ENCODE measurements around the gene NELFA.

The NELFA gene

GRCh38 chr4:1953335-1953734 lies 55.4 kb downstream of the NELFA start:
- Histone ChIP-seq H3K36me3 (ENCODE audit: control insufficient read depth in 1 of 2, insufficient read depth in 2 of 2, low read length in 2 of 2) (peaks cover 24 to 60% of the 10 kb centered on the region in 2 donors), H3K4me3 (ENCODE audit: low read depth in 1 of 2, low read length in 2 of 2) (no peak overlapping the region), H3K9me3 (ENCODE audit: control insufficient read depth in 1 of 2, low read length in 2 of 2) (no peaks in the 10 kb centered on the region), H3K4me1 (ENCODE audit: control insufficient read depth in 1 of 2, insufficient read depth in 2 of 2, low read length in 2 of 2) (no peaks in the 10 kb centered on the region), H3K27me3 (ENCODE audit: low read depth, low read length) (no peaks in the 10 kb centered on the region), H3K27ac (ENCODE audit: low read length) (no peak overlapping the region)

GRCh38 chr4:1952719-1953118 lies 56.1 kb downstream of the NELFA start:
- no peak overlapping the region for H3K4me3 ChIP-seq (ENCODE audit: low read depth in 1 of 2, low read length in 2 of 2)
- H3K4me1 ChIP-seq (ENCODE audit: control insufficient read depth in 1 of 2, insufficient read depth in 2 of 2, low read length in 2 of 2): no peaks in the 10 kb centered on the region
- no peaks in the 10 kb centered on the region for H3K9me3 ChIP-seq (ENCODE audit: control insufficient read depth in 1 of 2, low read length in 2 of 2)
- no peaks in the 10 kb centered on the region for H3K27me3 ChIP-seq (ENCODE audit: low read depth, low read length)
- H3K36me3 ChIP-seq (ENCODE audit: control insufficient read depth in 1 of 2, insufficient read depth in 2 of 2, low read length in 2 of 2): peaks cover 19 to 56% of the 10 kb centered on the region in 2 donors
- H3K27ac ChIP-seq (ENCODE audit: low read length): no peak overlapping the region

GRCh38 chr4:1952058-1952700 lies 56.6 kb downstream of the NELFA start:
- Histone ChIP-seq H3K9me3 (ENCODE audit: control insufficient read depth in 1 of 2, low read length in 2 of 2) (no peaks in the 10 kb centered on the region), H3K27me3 (ENCODE audit: low read depth, low read length) (no peaks in the 10 kb centered on the region), H3K36me3 (ENCODE audit: control insufficient read depth in 1 of 2, insufficient read depth in 2 of 2, low read length in 2 of 2) (peaks cover 19 to 52% of the 10 kb centered on the region in 2 donors), H3K4me1 (ENCODE audit: control insufficient read depth in 1 of 2, insufficient read depth in 2 of 2, low read length in 2 of 2) (no peaks in the 10 kb centered on the region), H3K4me3 (ENCODE audit: low read depth in 1 of 2, low read length in 2 of 2) (no peak overlapping the region), H3K27ac (ENCODE audit: low read length) (no peak overlapping the region)

- peaks cover 13 to 37% of the 10 kb centered on the region in 2 donors for H3K36me3 ChIP-seq (ENCODE audit: control insufficient read depth in 1 of 2, insufficient read depth in 2 of 2, low read length in 2 of 2)
- no peak overlapping the region for H3K27ac ChIP-seq (ENCODE audit: low read length)
- no peaks in the 10 kb centered on the region for H3K4me1 ChIP-seq (ENCODE audit: control insufficient read depth in 1 of 2, insufficient read depth in 2 of 2, low read length in 2 of 2)
- no peak overlapping the region for H3K4me3 ChIP-seq (ENCODE audit: low read depth in 1 of 2, low read length in 2 of 2)
- H3K27me3 ChIP-seq (ENCODE audit: low read depth, low read length): no peaks in the 10 kb centered on the region
- no peaks in the 10 kb centered on the region for H3K9me3 ChIP-seq (ENCODE audit: control insufficient read depth in 1 of 2, low read length in 2 of 2)
Measured at GRCh38 chr4:1950369-1950768, 58.4 kb downstream of the NELFA start.

GRCh38 chr4:1948892-1949436 lies 59.8 kb downstream of the NELFA start:
- H3K9me3 ChIP-seq (ENCODE audit: control insufficient read depth in 1 of 2, low read length in 2 of 2): no peaks in the 10 kb centered on the region
- no peak overlapping the region for H3K4me3 ChIP-seq (ENCODE audit: low read depth in 1 of 2, low read length in 2 of 2)
- H3K36me3 ChIP-seq (ENCODE audit: control insufficient read depth in 1 of 2, insufficient read depth in 2 of 2, low read length in 2 of 2): peaks cover 9 to 29% of the 10 kb centered on the region in 2 donors
- H3K27me3 ChIP-seq (ENCODE audit: low read depth, low read length): no peaks in the 10 kb centered on the region
- H3K4me1 ChIP-seq (ENCODE audit: control insufficient read depth in 1 of 2, insufficient read depth in 2 of 2, low read length in 2 of 2): no peaks in the 10 kb centered on the region
- no peak overlapping the region for H3K27ac ChIP-seq (ENCODE audit: low read length)

GRCh38 chr4:1948232-1948631 lies 60.5 kb downstream of the NELFA start:
- no peak overlapping the region for H3K27ac ChIP-seq (ENCODE audit: low read length)
- no peaks in the 10 kb centered on the region for H3K9me3 ChIP-seq (ENCODE audit: control insufficient read depth in 1 of 2, low read length in 2 of 2)
- no peaks in the 10 kb centered on the region for H3K4me1 ChIP-seq (ENCODE audit: control insufficient read depth in 1 of 2, insufficient read depth in 2 of 2, low read length in 2 of 2)
- no peak overlapping the region for H3K4me3 ChIP-seq (ENCODE audit: low read depth in 1 of 2, low read length in 2 of 2)
- H3K36me3 ChIP-seq (ENCODE audit: control insufficient read depth in 1 of 2, insufficient read depth in 2 of 2, low read length in 2 of 2): peaks cover 11 to 30% of the 10 kb centered on the region in 2 donors
- no peaks in the 10 kb centered on the region for H3K27me3 ChIP-seq (ENCODE audit: low read depth, low read length)

GRCh38 chr4:1945912-1946311 lies 62.9 kb downstream of the NELFA start:
- peaks cover 18 to 19% of the 10 kb centered on the region in 2 donors for H3K36me3 ChIP-seq (ENCODE audit: control insufficient read depth in 1 of 2, insufficient read depth in 2 of 2, low read length in 2 of 2)
- no peak overlapping the region for H3K4me3 ChIP-seq (ENCODE audit: low read depth in 1 of 2, low read length in 2 of 2)
- no peaks in the 10 kb centered on the region for H3K27me3 ChIP-seq (ENCODE audit: low read depth, low read length)
- no peaks in the 10 kb centered on the region for H3K4me1 ChIP-seq (ENCODE audit: control insufficient read depth in 1 of 2, insufficient read depth in 2 of 2, low read length in 2 of 2)
- no peaks in the 10 kb centered on the region for H3K9me3 ChIP-seq (ENCODE audit: control insufficient read depth in 1 of 2, low read length in 2 of 2)
- H3K27ac ChIP-seq (ENCODE audit: low read length): no peak overlapping the region

- Histone ChIP-seq H3K36me3 (ENCODE audit: control insufficient read depth in 1 of 2, insufficient read depth in 2 of 2, low read length in 2 of 2) (peaks cover 19 to 23% of the 10 kb centered on the region in 2 donors), H3K27me3 (ENCODE audit: low read depth, low read length) (no peaks in the 10 kb centered on the region), H3K27ac (ENCODE audit: low read length) (no peak overlapping the region), H3K4me1 (ENCODE audit: control insufficient read depth in 1 of 2, insufficient read depth in 2 of 2, low read length in 2 of 2) (no peaks in the 10 kb centered on the region), H3K4me3 (ENCODE audit: low read depth in 1 of 2, low read length in 2 of 2) (no peak overlapping the region), H3K9me3 (ENCODE audit: control insufficient read depth in 1 of 2, low read length in 2 of 2) (no peaks in the 10 kb centered on the region)
Measured at GRCh38 chr4:1945124-1945895, 63.5 kb downstream of the NELFA start.

- Histone ChIP-seq H3K4me3 (ENCODE audit: low read depth in 1 of 2, low read length in 2 of 2) (no peak overlapping the region), H3K36me3 (ENCODE audit: control insufficient read depth in 1 of 2, insufficient read depth in 2 of 2, low read length in 2 of 2) (peaks cover 28 to 36% of the 10 kb centered on the region in 2 donors), H3K9me3 (ENCODE audit: control insufficient read depth in 1 of 2, low read length in 2 of 2) (no peaks in the 10 kb centered on the region), H3K27ac (ENCODE audit: low read length) (no peak overlapping the region), H3K27me3 (ENCODE audit: low read depth, low read length) (no peaks in the 10 kb centered on the region), H3K4me1 (ENCODE audit: control insufficient read depth in 1 of 2, insufficient read depth in 2 of 2, low read length in 2 of 2) (no peaks in the 10 kb centered on the region)
Measured at GRCh38 chr4:1943928-1944327, 64.8 kb downstream of the NELFA start.

GRCh38 chr4:1940566-1940965 lies 68.2 kb downstream of the NELFA start:
- H3K4me3 ChIP-seq (ENCODE audit: low read depth in 1 of 2, low read length in 2 of 2): no peak overlapping the region
- H3K27me3 ChIP-seq (ENCODE audit: low read depth, low read length): no peaks in the 10 kb centered on the region
- no peak overlapping the region for H3K27ac ChIP-seq (ENCODE audit: low read length)
- peaks cover 36 to 53% of the 10 kb centered on the region in 2 donors for H3K36me3 ChIP-seq (ENCODE audit: control insufficient read depth in 1 of 2, insufficient read depth in 2 of 2, low read length in 2 of 2)
- H3K9me3 ChIP-seq (ENCODE audit: control insufficient read depth in 1 of 2, low read length in 2 of 2): no peaks in the 10 kb centered on the region
- H3K4me1 ChIP-seq (ENCODE audit: control insufficient read depth in 1 of 2, insufficient read depth in 2 of 2, low read length in 2 of 2): no peaks in the 10 kb centered on the region

- Histone ChIP-seq H3K4me3 (ENCODE audit: low read depth in 1 of 2, low read length in 2 of 2) (no peak overlapping the region), H3K27ac (ENCODE audit: low read length) (no peak overlapping the region), H3K27me3 (ENCODE audit: low read depth, low read length) (no peaks in the 10 kb centered on the region), H3K4me1 (ENCODE audit: control insufficient read depth in 1 of 2, insufficient read depth in 2 of 2, low read length in 2 of 2) (no peaks in the 10 kb centered on the region), H3K36me3 (ENCODE audit: control insufficient read depth in 1 of 2, insufficient read depth in 2 of 2, low read length in 2 of 2) (peaks cover 36 to 57% of the 10 kb centered on the region in 2 donors), H3K9me3 (ENCODE audit: control insufficient read depth in 1 of 2, low read length in 2 of 2) (no peaks in the 10 kb centered on the region)
Measured at GRCh38 chr4:1939664-1940509, 68.9 kb downstream of the NELFA start.
